ENCODE data around the gene FGF19.
A peak's percentile ranks its signal among the peaks of the same experiment; 100 is the strongest.
"Not testable (repeated sequence)": the region's sequence is repeated elsewhere in the genome, so short reads cannot be mapped to it uniquely, and the experiment has no call there.

Gene FGF19

DNA sequence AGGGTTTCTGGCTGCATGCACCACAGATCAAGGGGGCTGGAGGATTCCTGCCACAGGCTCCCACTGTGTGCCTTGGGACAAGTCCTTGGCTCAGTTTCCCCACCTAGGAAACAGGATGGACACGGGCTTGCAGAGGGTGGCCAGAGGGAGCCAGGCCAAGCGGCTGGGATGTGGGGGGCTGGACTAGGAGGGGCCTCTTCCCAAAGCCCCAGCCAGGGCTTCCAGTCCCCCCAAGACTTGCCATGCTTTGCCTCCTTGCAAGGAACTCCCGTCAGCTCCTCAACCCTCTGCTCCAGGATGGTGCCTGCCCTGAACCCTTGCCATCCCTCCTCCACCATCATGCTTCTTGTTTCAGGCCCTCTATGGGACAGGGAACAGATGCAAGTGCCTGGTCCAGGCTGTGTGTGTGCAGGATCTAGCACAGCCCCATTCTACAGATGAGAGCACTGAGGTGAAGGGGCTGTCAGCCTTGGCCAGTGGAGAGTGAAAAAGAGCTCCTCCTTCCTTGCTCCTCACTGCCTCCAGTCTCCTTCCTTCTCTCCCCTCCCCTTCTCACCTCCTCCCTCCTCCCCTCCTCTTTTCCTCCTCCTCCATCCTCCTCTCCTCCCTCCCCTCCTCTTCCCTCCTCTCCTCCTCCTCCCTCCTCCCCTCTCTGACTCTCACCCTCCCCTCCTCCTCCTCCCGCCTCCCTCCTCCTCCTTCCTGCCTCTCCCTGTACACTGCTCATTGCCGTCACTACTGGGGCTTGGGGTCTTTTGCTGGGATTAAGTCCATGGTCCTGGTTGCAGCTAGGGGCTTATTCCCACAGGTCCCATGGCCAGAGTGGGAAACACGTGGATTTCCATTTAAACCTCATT, 13.3 kb upstream of the FGF19 start:
- DNase-seq: no peak

DNA sequence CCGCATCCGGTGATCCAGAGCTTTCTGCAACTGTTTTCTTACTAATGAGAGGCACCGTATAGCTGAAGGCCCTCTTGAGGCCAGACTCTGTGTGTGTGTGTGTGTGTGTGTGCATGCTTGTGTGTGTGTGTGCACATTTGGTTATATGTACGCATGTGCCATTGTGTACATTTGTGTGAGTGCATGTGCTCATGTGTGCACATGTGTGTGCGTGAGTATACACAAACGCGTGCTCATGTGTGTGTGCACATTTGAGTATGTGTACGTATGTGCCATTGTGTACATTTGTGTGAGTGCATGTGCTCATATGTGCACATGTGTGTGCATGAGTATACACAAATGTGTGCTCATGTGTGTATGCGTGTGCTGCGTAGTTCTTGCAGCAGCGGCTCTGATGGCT, 12.3 kb upstream of the FGF19 start:
- peak in 1 of 2 experiments; percentile 19 for DNase-seq

DNA sequence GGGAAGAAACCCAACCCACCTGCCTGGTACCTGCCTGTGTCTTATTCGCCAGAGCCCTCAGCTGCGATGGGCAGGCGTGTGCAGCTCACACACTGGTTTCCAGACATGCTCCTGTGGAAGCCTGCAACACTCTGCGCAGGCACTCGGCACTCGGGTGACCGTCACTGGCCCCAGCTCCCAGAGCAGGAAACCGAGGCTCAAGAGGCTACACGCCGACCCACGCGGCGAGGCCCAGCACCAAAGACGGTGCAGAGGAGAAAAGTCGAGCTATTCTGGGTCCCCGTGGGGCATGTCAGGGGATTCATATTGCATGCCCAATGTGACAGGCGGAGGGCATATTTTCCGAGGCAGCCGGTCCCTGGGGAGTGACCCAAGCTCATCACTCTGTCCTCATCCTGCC, 11.6 kb upstream of the FGF19 start:
- no peak for DNase-seq

DNA sequence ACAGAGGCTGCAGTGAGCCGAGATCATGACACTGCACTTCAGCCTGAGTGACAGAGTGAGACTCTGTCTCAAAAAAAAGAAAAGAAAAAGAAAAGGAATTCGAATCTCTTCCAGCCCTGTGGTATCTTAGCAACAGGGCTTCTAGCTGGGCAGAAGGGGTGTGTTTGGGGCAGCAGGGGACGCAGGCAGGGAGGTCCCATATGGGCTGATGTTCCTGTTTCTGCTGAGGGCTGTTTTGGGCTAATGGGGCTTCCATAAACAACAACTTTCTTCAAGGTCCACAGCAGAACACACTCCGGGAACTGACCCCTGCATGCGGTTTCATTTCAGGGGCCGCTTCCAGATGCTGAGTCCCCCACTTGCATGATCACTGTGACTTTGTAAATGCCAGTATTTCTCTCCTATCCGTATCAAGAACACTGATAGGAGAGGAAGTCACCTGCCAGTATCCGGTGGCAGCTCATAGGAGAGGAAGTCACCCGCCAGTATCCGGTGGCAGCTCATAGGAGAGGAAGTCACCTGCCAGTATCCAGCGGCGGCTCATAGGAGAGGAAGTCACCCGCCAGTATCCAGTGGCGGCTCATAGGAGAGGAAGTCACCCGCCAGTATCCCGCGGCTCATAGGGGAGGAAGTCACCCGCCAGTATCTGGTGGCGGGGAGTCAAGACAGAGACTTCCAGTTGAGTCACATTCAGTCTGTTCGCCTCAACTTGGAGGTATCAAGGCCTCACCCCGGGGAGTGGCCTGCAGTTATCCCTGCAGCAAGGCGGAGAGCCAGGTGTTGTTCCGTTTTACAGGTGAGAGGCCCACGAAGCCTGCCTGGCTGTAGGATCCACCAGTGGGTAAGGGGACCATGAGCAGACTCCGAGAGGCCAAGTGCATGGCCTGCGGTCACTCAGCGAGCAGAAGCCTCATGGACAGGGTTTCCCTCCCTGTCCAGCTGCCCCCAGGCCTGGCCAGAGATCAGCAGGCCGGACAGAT, 8.3 kb upstream of the FGF19 start:
- DNase-seq: no peak

DNA sequence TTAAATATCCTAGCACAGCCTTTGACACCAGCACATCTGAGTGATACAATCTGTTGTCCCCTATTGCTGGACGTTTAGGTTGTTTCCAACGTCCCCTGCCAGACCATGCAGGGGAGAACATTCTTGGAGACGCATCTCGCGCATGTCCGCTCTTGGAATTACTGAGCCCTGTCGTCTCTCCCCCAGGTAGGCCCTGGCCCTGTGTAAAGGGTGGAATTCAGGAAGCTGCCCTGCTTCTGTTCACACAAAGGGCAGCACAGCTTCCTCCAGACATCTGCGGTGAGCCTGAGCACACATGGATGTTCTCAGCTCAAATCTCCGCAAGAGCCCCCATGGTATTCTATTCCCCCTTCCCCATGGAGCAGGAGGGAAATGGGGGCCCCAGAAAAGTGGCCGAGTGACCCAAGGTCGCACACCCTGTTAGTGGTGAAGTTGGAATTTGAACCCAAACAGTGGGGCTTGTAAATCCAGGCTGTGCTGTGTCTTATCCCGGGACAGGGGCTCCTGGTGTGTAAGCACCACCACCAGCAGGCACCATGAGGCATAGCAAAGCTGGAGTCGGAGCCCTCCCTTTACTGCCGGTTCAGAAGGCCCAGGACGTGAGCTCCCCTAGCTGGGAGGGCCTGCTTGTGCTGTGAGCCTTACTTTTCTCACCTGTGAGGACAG, 5.0 kb upstream of the FGF19 start:
- no peak for DNase-seq

DNA sequence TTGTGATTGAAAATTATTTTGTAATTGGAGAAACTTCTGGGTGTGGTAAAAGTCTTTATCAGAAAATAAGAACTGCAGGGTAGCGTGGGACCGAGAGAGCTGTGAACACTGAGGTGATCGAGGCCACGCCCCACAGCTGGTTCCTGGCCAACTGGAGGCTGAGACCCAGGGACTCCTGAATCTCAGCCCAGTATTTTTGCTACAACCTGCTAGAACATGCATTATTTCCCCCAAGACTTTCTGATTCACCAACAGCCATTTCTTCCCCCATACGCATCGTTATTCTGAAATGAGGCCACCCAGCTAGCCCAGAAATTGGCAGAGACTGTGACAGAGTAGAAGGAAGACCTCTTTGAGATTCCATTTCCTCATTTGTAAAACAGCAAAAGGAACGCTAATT, 3.4 kb upstream of the FGF19 start:
- peak in 1 of 2 experiments; percentile 24 for DNase-seq

DNA sequence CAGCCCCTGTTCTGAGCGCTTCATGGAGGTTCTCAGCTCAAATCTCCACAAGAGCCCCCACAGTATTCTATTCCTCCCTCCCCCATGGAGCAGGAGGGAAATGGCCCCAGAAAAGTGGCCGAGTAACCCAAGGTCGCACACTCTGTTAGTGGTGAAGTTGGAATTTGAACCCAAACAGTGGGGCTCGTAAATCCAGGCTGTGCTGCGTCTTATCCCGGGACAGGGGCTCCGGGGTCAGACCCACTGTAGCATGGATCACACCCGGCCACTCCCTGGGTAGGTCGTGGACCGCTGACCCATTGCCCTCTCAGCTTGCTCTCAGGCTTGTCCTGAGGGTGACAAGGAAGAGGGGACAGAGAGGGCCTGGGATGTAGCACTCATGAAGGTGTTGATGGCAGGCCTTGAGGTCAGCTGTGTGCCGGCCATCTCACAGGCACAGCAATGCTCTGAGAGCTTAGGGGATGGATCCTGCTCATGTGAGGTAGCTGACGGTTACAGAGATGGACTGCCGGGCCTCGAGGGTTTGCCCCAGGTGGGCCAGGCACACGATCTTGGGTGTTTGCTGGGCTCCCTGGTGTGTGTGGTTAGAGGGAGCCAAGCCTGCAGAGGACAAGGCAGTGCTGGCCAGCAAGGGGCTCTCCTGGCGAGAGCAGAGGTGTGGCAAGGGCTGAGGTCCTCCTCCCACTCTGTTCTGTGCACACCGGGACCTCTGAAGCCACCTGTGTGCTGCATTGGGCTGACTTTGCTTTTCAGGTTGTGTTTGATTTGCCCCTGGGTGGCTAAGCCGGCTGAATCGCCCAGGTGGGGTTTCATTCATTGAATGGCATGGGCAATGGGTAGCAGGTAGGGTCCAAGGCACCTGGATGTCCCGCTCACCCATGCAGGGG, 2.3 kb upstream of the FGF19 start:
- DNase-seq: no peak

DNA sequence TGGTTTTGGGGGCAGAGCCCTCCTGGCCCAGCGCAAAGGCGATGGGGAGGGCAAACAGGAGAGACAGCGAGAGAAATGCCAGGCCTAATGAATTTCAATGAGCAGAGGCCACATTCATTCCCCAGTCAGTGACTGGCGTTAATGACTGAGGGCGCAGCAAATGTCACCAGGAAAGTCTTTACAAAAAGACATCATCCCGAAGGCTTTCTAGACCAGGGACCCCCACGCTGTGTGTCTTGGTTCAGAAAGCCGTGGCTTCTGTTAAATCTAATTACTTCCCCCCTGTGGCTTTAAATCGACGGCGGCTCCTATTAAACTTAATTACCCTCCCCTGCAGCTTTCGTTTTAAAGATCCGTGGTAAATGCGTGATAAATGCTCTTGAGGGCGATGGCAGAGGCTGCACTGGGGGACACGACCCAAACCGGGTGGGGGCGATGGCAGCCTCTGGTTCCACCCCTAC, 1.6 kb upstream of the FGF19 start:
- DNase-seq: no peak

DNA sequence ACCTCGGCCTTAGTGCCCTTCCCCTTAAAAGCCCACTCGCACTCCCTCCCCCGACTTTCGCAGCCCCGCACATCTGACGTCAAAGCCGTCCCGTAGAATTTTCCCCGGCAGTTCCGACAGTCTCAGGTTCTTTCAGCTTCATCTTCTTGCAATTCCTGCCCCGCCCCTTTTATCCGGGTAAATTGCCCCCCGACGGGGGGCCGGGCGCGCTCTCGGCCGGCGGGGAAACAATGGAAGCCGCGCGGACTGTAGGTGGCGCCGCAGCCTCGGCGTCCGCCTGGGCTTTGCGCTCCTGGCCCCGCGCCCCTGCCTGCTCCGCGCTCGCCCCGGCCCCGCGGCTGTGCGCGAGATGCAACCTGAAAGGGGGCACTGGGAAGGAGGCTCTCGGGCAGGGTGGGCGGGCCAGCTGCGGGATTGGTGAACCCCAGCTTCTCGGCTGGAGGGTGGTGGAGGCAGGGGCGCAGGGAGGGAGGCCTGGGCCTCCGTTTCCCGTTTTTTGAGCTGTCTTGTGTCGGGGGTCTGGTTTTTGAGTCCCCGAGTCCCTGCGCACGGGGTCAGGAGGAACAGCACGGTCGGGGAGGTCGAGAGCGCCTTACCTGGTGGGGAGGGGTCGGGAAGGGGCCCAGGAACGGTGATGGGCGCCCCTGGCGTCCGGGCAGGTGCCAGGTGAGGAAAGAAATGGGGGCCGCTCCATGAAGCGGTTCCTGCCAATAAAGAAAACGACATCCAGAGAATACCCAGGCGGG, 859 bp upstream of the FGF19 start:
- peak; percentile 28 to 81 for DNase-seq

DNA sequence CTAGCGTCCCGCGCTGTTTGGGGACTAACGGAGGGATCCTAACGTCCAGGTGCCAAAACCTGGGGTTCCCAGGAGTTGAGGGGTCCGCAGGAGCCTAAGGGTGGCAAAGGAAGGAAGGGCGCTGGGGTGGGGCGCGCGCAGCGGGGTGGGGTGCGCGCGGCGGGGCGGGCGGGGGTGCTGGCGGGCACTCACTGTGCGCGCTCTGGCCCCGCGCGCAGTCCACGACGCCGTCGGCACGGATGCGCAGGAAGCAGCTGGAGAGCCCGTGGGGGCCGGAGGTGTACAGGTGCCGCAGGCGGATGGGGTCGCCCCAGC, 412 bp downstream of the FGF19 start:
- no peak for DNase-seq

DNA sequence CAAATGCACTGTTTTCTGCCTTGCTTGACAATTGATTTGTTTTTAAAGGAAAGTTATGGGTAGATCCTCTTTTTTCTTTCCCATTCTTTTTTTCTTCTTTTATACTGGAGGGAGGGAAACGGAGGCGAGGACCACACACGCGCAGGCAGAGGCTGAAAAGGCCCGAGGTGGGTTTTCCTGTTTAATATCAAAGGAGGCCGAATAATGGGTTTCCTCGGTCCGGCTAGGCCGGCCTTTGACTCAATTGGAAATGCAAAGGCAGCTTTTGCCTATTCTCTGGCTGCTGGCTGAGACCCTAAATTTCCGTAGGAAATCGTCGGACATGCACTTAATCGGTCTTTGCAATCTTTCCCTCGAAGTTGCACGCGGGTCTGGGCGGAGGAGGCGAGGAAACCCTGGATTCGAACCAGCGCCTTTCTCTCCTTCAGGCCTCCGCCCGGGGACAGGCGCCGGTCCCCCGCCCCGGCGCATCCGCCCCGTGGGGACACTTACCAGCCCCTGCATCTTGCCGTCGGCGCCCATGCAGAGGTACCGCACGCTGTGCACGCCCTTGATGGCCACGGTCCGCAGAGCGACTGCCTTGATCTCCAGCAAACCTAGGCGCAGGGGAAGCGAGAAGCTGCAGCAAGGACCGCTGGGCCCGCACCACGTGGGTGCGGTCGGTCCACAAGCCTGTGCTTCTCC, 911 bp downstream of the FGF19 start:
- peak in 1 of 2 experiments; percentile 35 for DNase-seq

DNA sequence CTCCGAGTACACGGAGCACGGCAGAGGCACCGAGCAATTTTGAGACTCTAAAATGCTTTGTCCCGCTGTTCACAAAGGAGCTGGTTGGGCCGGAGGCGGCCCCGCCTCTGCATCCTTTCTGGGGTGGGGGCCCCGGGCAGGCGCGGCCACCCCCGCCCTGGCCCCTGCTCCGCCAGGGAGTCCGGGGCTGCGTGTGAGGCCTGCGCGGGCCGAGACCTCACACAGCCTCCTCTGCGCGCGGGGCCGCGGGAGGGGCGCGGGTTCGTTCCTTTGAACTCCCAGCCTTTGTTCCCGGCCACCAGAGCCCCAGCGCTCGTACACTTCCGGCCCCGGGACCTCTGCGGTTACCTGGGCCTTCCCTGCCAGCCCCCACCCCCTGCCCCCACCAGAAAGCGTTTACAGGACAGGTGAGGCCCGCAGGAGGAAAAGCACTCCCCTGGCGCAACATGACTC, 1.6 kb downstream of the FGF19 start:
- DNase-seq: peak in 1 of 2 experiments; percentile 43

DNA sequence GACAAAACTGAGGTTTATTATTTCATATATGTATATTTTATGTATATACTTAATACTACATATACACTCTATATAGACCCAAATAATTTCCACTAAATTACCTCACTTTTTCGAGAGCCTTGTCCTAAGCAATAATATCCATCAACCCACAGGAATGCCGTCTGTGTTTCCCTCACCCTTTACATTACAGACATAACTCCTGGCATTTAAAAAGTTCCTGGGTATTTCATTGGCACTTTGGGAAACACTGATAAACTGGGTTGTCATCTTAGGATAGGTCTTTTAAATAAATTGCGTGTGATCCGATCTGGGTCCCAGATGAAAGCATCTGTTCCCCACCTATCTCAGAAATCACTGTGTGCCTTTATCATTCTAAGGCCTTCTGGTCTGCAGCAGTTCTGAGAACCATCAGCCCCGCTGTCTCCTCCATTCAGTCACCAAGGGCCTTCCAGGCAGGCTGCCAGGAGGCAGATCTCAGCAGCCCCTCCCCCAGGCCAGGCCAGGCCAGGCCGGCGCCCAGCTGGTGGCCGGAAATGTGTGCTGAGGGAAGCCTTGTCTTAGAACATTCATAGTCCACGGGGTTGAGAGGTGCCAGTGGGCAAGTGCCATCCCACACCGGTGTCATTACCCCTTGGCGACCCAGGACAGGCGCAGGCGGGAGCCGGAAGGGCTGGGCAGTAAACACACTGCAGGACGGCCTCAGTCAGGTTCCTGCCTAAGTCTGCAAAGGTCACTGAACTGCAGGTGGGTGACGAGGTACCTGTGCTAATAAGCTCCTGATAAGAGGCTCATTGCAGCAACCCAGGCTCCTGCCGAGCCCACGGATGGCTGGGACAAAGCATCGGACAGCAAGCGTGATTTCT, 3.3 kb downstream of the FGF19 start:
- DNase-seq: peak in 1 of 2 experiments; percentile 22

DNA sequence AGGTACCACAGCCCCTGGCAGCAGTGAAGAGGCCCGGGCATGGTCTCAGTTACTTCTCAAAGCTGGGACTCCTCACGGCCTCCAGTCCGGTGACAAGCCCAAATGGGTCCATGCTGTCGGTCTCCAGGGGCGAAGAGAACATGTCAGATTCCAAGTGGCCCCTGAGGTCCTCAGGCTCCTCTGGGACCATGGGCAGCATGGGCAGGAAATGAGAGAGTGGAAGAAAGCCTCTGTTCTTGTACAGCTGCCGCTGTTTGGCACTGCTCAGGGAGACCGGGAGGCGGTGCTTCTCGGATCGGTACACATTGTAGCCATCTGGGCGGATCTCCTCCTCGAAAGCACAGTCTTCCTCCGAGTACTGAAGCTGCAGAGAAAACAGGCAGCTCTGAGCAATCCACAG, 4.6 kb downstream of the FGF19 start:
- DNase-seq: no peak

DNA sequence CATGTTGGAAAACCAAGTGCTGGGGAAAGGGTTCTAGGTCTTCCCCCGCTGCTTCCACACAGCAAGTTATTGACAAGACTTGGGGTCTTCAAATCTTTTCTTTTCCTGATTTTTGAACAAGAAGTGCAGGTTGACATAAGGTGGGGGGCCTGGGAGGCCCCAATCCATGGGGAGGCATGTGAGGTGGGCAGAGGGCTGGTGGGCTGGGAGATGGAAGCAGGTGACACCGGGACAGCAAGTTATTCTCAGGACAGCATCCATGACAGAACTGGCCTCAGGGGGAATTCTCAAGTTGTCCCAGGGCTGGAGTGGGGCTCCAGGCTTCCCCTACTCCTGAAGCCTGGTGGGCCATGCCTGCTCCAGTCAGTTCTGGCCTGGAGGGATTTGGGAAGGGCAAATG, 5.5 kb downstream of the FGF19 start:
- DNase-seq: no peak

DNA sequence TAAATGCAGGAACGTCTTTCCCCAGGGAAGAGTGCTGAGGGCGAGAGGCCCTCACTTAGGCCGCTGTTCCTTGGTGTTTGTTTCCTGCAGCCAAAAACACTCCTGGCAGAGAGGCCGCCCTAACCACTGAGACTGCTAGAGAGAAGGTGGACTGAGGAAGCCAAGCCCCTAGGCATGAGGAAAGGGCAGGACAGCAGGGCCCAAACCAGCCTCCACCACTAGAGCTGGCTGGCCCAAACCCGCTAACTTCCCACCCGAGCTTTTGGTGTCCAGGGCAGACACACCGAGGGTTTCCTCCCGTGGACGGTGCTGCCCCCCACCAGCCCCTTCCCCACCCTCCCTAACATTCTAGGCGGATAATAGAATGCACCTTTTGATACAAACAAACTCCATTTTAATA, 6.0 kb downstream of the FGF19 start:
- no peak for DNase-seq

DNA sequence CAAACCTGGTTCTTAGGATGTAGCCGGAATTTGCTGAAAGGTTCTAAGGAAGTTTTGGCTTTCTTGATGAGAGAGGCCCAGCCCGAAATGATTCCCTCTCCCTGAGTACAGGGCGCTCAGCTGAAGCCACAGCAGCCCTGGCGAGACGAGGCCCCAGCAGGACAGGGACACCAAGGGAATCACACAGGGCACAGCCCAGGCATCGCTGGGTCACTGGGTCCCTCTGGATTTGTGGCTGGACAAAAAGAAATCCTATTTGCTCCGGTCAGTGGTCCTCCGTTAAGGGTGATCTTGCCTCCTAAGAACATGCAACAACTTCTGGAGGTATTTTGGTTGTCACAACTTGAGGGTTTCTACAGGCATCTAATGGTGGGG, 6.4 kb downstream of the FGF19 start:
- no peak for DNase-seq

DNA sequence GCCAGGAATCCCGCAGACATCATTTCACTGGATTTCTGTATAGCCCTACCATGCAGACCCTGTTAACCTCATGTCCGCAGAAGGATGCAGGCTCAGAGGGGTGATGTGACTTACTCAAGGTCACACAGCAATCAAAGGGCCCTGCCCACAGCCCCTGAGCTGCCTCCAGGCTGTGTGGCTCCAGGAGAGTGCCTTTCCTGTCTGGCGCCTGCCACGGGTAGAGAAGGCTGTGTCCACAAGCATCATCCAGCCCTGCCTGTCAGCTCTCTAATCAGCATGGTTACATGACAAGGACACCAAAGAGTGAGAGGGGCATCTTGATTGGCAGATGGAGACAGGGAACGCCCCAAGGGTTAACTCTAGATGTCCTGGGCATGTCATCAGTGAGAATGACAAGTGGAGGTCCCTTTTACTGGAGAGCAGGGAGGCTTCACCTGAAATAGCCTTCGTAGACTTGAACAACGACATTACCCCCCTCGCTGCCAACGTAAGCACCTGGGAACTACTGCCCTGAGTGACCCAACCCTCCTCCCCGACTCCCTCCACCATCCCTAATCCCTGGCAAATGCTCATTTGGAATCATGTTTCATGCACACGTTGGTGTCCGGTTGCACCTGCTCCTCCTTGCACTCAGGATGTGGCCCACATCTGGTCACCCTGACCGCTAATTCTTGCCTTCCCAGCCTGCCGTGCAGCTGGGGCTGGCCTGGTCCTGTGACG, 6.9 kb downstream of the FGF19 start:
- DNase-seq: peak in 1 of 2 experiments; percentile 28

DNA sequence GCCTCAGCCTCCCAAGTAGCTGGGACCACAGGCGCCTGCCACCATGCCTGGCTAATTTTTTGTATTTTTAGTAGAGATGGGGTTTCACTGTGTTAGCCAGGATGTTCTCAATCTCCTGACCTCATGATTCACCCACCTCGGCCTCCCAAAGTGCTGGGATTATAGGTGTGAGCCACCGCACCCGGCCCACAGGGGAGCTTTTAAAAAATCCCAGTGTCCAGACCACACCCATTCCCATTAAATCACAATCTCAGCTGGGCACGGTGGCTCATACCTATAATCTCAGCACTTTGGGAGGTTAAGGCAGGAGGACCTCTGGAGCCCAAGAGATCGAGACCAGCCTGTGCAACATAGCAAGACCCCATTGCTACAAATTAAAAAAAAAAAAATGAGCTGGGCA, 7.8 kb downstream of the FGF19 start:
- not testable (repeated sequence) for DNase-seq
